Middle frontal gyrus (tissue), 1 donor: ENCODE measurements around the gene SEC22B.
"Not testable (repeated sequence)": the region's sequence is repeated elsewhere in the genome, so short reads cannot be mapped to it uniquely, and the experiment has no call there.

Source experiments
- DNase-seq: peaks from one replicate; pipeline ENCODE4 v3.0.0-alpha.2; 2015; ENCODE audit warnings: low spot score; ENCODE audit errors: extremely low spot score

SEC22B gene

GRCh38 chr1:120176092-120176855 lies at the start of gene SEC22B:
SEC22B (minus strand) TSS chr1:120176520; CDS start chr1:120176381, 139 bp downstream.
- peak; percentile 82 for DNase-seq

GRCh38 chr1:120217933-120218332 lies 41.6 kb upstream of the SEC22B start:
- not testable (repeated sequence) for DNase-seq

GRCh38 chr1:120217175-120217929 lies 41.0 kb upstream of the SEC22B start:
- not testable (repeated sequence) for DNase-seq

- not testable (repeated sequence) for DNase-seq
Measured at GRCh38 chr1:120213606-120214005, 37.3 kb upstream of the SEC22B start.

GRCh38 chr1:120210754-120211153 lies 34.4 kb upstream of the SEC22B start:
- DNase-seq = not testable (repeated sequence)

- DNase-seq = not testable (repeated sequence)
Measured at GRCh38 chr1:120196863-120197775, 20.8 kb upstream of the SEC22B start.

GRCh38 chr1:120188626-120189025 lies 12.3 kb upstream of the SEC22B start:
- DNase-seq = not testable (repeated sequence)

GRCh38 chr1:120182176-120182707 lies 5.9 kb upstream of the SEC22B start:
- not testable (repeated sequence) for DNase-seq

GRCh38 chr1:120179811-120180690 lies 3.7 kb upstream of the SEC22B start:
- not testable (repeated sequence) for DNase-seq

GRCh38 chr1:120178799-120179756 lies 2.8 kb upstream of the SEC22B start:
- DNase-seq = no peak

- not testable (repeated sequence) for DNase-seq
Measured at GRCh38 chr1:120178058-120178457, 1.7 kb upstream of the SEC22B start.

- DNase-seq = not testable (repeated sequence)
Measured at GRCh38 chr1:120175688-120176087, 632 bp downstream of the SEC22B start.

GRCh38 chr1:120164761-120165160 lies 11.6 kb downstream of the SEC22B start:
- DNase-seq = not testable (repeated sequence)

GRCh38 chr1:120162015-120162414 lies 14.3 kb downstream of the SEC22B start:
- not testable (repeated sequence) for DNase-seq

- not testable (repeated sequence) for DNase-seq
Measured at GRCh38 chr1:120158495-120158894, 17.8 kb downstream of the SEC22B start.

- not testable (repeated sequence) for DNase-seq
Measured at GRCh38 chr1:120158086-120158485, 18.2 kb downstream of the SEC22B start.

- DNase-seq = not testable (repeated sequence)
Measured at GRCh38 chr1:120150138-120150822, 26.0 kb downstream of the SEC22B start.

- DNase-seq = not testable (repeated sequence)
Measured at GRCh38 chr1:120149420-120150059, 26.8 kb downstream of the SEC22B start.
